NK-92 (cell line): ENCODE measurements around the gene NPAS1.
"Not testable (repeated sequence)": the region's sequence is repeated elsewhere in the genome, so short reads cannot be mapped to it uniquely, and the experiment has no call there.

Experiments used
- DNase-seq: peaks from one replicate; lab custom pipeline; 2025; ENCODE audit not compliant: unreplicated experiment; lab: John Stamatoyannopoulos, UW

The NPAS1 gene

DNA sequence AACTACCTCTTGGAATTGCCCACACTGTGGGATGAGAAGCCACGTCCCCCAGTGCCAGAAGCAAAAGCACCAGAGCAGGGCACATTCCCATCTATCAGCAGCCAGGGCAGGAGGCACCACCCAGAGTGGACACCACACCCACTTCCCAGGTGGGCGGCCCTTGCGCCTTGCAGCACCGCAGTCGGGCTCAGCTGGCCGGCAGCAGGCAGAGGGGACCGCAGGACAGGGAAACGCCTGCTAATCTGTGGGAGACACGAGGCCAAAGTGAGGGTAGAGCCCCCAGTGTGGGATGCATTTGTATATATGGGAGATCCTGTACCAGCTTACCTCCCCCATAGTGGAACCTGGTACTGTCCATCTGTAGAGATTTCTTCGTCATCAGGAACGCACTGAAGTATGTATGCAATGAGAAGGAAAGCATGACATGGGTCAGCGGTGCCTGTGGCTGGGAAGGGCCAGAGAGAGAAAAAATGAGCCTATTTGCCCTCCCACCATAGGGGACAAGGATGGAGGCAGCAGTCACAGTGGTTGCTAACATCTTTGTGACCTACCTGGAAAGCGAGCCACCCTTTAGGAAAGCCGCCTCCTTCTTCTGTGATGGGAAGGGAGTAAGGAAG lies 30.9 kb upstream of the NPAS1 start:
- no peak for DNase-seq

DNA sequence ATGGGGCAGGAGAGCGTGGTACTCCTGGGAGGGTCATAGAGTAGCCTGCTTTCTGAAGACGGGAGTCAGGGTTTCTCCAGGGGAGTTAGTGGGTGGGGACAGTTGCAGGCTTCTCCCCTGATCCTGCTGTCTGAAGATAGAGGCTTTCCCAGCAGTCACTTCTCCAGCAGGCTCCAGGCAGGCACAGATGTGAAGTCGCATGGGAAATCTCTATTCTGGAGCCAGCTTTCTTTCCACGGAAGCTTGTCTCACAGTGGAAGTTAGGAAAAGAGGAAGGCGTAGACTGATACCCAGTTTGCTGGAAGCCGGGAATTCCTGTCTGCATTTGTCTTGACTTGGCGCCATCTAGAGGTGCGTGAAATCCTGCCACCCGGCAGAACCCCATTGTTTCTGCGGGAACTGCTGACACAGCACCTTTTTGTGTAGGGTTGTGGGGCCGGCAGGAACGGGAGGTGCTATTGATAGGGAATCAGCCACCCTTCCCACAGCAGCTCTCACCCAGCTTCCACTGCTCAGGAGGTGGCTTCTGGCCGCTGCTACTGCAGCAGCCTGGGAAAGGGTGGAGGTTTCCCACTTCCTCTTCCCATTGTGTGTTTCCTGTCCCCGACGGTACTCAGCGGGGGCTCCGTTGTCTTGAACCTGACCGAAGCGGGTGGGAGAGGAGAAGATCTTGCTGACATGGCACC lies 28.5 kb upstream of the NPAS1 start:
- DNase-seq, result no peak

DNA sequence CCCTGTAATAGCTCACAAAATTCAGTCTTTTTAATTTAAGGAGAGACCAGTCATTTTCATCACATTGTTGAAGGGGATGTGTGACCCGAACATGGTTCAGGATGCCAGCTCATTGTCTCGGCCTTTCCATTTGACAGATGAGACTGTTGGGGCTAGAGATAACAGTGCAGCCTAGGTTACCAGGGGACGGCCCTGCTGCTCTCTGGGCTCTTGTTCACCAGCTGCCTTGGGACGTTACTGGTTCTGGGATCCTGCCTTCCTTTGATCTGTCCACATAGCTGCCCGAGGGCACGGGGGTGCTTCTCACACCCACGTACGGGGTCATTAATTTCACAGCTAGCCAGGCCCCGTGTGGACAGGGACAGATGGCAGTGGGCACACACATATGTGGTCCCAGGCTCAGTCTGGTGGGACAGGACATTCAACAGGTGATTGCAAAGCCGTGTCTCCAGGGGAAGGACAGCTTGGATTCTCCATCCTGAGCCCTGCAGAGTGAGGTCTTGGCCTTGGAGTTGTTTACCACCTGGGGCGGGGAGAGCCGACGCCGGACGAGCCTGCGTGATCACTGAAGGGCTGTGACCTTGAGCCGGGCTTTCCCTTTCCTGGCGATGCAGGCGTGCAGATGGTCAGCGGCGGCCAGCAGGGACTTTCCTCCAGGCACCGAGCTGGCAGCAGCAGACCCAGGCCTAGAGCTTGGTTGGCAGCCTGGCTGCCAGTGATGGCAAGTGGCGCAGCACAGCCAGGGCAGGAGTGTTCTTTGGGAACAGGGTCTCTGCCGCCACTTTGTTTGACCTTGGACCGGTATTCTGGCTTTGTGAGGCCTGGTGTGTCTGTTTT lies 26.7 kb upstream of the NPAS1 start:
- DNase-seq, result no peak

DNA sequence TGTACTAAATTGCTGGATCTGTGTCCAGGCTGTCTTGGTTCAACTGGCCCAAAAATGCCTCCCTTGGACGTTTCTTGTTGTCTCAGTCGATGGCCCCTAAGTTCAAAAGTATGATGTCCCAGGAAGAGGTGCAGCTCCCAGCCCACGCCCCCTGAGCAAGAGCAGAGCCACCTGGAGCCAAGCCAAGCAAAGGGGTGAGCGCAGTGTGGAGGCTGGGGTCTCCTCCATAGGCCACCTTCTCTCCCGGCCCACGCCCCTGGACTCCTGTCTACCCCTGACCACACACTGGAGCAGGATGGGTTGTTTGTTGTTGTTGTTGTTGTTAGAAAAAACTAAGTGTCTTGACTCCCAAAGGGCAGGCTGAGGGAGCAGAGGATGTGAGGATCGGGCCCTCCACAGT lies 26.0 kb upstream of the NPAS1 start:
- DNase-seq, result no peak

DNA sequence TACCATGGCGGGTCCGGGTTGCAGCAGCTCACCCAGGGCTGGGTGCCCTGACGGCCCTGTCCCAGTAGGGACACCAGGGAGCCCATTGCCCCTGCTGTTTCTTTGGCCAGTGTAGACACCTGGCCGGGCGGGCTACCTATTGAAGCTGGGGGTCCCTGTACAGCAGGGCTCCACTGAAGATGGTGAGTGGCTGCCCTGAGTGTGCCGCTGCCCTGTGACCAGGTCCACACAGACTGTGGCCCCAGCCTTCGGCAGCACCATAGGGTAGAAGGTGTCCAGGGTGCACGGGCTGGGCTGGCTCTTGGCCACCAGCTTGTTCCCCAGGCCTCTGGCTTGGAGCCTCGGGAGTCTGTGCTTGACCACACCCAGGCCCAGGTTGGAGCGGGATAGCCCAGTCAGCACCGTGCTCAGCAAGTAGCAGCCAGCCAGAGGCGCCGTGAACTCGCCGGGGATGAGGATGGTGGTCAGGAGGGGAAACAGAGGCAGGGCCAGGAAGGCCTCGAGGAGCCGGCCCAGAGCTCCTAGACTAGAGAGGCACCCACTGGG lies 25.4 kb upstream of the NPAS1 start:
- DNase-seq, result no peak

DNA sequence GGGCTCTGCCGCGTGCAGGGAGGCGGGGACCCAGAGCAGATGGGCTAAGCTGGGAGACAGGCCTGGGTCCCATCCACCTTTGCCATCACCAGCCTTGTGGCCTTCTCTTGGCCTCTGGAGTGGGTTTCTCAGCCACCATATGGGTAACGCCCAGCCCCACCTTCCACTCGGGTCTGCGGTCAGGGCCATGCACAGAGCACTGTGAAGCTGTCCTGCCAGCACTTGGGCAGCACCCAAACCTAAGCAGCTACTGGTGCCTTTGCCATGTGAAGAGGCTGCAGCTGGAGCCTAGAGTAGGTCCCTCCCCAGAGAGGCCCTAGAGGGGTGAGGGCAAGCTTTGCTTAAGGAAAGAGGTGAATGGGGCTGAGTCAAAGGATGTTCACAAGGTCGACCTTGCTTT lies 24.1 kb upstream of the NPAS1 start:
- no peak for DNase-seq

DNA sequence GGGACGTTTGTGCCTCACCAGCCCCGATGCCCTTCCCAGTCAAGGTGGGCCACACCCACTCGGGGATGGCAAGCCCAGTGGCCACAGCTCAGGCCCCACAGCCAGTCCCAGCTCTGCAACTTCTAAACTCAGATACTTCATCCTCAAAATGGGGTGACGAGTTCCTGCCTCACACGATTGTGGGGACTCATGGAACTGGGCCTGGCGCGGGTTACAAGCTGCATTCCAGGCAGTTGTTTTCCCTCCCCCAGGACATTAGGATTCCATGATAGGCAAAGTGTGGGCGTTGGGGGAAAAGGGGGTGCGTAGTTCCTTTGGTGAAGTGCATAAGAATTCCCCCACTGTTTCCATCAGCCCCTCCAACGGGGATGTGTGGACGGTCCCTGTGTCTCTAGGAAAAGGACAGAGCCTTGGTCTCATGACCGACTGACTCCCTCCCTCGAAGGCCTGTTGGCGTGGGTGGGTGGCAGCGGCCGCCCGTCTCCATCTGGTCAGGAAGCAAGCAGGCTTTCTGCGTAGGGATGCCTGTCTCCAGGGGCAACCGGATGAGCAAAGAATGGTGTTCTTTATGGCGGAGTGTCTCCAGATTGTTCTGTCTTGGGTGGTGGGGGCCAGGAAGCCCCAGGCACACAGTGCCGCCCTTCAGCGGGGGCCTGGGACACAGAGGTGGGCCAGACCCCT lies 21.1 kb upstream of the NPAS1 start:
- DNase-seq, result no peak

DNA sequence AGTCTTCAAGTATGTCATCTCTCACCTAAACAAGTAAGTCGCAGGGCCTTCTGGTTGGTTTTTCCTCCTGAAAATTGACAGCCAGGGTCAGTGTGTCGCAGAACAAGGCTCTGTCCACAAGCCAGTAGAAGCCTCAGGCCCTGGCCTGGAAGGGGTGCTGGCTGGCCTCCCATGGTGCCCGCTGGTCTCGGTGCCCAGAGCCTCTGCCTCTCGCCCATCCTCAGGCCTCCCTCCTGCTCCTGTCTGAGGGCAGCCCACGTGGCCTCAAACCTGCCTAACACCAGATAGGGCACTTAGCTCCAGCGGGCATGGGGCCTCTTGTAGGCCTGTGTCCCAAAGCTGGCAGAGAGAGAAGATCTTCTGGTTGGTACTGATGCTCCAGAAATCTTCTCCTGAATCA lies 20.3 kb upstream of the NPAS1 start:
- no peak for DNase-seq

DNA sequence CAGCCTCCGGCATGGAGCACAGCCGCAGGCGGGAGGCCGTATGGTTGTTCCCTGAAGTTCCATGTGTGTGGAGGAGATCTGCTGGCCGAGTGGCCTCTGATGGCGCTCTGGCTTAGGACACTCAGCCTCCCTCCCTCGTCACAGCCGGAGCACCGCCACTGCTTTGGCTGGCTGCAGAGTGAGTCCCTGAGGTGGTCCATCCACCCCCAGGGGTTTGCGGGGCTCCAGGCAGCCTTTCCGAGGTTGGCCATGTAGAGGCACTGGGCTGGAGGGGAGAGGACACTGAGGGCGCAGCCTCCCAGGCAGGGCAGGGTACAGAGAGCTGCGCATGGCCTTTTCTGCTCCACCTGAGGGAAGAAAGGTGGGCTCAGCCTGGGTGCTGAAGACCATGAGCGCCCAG lies 19.8 kb upstream of the NPAS1 start:
- no peak for DNase-seq

DNA sequence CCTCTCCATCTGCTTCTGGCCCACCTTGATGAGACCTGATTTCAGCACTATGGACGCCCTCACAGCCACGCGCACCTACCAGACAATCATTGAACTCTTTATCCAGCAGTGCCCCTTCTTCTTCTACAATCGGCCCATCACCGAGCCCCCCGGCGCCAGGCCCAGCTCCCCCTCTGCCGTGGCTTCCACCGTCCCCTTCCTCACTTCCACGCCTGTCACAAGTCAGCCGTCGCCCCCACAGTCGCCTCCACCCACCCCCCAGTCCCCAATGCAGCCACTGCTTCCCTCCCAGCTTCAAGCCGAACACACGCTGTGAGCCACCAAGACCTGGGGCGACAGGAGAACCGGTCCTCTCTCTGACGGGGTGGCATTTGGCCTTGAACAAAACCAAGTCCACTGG lies 19.3 kb upstream of the NPAS1 start:
- no peak for DNase-seq

DNA sequence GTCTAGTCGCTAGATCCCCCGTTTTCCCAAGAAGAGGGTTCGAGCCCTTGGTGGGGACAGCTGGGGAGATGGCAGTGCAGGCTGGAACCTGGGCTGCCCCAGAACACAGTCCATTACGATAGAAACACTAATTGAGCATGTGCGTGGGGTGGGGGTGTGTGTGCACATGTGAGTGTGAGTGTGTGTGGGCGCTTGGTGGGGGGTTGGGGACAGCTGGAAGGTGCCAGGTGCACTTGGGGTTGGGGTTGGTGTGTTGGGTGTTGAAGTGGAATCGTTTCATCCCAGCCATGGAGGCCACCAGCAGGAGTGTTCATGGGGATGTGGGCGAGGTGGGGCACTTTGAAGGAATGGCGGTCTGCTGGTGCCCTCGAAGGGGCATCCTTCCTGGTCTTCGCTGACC lies 18.1 kb upstream of the NPAS1 start:
- DNase-seq, result no peak

DNA sequence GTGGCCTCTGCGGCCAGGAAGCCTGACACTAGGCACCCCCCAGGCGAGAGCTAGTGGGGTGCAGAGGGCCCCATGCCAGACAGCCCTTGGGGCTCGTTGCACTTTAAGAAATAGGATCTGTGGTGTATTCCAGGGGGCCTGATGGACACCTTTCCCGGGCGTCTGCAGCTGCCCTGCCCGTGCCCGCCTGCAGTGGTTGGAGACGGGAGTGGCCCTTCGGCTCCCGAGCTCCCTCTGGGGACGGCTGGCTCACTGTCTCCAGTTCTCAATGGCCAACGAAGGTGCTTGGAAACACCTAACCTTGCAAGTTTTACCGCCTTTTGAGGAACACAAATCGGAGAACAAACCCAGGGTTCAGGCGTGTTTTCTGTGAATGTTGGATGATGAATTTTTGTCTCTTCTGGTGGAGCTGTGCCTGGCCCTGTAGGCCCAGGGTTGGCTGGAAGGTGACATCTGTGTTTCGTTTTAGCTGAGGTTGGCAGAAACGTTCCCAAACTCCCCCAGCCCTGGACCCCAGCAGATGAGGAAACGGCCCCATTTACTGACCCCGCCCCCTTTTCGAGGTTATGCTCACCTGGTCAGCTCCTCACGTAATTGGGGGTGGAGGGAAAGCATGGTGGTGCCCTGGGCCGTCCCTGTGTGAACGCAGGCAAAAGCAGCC lies 17.4 kb upstream of the NPAS1 start:
- no peak for DNase-seq

DNA sequence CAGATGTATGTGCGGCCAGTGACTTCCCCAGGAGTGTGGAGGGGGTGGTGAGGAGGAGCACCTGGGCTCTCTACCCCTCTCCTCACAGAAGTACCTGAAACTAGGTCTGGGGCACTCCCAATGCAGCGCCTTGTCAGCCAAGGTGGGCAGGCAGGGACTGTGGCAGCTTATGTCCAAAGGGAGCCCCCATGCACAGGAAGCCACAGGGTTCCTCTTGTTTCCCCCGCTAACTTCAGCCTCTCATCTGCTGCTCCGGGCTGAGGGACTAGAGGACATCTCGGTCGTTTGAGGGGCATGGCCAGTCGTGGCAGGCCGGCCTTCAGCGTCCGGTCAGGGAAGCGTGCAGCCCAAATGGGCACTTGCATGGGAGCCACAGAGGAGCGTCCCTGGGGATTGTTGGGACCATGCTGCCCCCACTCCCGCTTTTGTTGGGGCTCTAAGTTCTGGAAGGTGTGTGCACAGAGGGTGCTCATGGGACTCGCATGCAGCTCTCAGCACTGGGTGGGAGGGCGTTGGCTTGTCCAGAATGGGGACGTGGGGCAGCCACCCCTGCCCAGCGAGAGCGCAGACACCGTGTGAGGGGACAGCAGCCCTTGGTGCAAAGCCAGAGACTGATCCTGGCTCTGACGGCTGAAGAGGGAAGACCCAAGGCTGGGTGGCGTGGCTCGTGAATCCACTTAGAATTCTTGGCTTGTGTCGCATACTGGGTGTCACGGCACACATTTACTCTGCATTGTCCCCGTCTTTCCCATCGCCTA lies 16.6 kb upstream of the NPAS1 start:
- DNase-seq, result no peak

DNA sequence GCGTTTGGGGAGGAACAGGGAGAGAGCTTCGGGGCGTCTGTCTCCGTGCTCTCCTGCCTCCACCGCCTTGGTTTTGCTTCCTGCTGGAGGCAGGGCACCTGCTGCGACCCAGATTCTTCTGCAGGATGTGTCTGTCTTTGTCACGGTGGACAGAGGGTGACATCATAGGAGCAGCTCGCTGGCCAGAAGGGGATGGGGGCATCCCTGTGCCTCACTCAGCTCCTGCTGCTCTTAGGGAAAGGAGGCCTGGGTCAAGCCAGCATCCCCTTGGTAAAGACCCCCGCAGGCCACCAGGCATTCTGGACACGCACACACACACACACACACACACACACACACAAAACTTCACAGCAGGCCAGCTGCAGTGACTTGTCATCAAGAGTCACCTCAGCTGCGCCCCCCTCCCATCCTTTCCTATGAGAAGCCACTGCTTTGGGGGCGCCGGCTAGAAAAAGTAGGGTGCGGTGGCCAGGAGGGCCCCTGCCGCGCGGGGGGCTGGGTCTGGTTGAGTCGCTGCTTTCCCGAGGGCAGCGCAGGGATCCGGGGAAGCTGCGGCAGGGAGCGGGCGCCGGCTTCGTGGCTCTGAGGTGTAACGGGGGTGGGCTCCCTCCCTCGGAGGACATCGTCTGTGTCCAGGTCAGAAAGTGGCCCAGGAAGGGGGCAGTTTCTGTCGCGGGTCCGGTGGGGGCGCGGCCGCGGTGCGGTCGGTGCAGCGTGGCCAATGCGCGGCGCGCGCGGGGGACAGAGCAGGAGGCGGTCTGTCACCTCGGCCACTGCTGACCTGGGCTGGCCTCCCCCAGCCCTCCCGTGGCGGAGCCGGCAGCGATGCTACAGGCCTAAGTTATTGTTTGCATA lies 15.8 kb upstream of the NPAS1 start:
- DNase-seq, result no peak

DNA sequence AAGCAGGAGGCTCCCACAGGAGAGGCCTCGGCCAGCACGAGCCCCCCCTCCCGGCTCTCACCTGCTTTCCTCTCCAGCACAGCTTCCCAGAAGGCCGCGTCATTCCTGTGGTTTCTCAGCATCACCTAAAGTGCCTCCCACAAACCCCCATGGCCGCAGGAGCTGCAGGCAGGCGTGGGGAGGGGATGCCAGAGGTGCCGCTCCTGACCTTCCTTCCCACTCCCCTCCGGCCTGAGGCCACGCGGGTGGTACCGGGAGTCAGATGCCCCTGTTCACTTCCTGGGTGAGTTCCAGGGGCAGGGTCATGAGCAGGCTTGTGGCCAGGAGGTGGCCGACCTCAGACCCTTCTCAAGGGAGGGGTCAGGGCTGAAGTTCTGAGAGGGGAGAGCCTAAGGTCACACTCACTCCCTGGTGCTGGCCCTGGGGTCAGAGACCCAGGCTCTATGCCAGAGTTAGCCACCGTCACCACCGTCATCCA lies 14.4 kb upstream of the NPAS1 start:
- no peak for DNase-seq

DNA sequence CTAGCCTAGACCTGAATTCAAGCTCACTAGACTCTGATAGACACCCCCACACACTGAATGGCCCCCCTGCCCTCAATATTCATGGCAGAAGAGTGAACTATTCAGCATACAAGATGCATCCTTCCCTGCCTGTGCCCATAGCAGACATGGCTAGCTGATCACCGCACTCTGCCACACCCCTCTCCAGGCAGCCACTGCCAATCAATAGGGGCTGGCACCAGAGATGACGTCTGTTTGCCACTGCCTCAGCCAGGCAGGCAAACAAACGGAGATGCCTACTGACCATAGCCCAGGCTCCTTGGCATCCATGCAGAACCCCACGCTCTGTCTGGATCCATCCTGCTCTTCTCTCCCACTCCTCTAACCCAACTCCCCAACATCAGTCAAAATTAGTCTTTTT lies 13.8 kb upstream of the NPAS1 start:
- DNase-seq, result no peak

DNA sequence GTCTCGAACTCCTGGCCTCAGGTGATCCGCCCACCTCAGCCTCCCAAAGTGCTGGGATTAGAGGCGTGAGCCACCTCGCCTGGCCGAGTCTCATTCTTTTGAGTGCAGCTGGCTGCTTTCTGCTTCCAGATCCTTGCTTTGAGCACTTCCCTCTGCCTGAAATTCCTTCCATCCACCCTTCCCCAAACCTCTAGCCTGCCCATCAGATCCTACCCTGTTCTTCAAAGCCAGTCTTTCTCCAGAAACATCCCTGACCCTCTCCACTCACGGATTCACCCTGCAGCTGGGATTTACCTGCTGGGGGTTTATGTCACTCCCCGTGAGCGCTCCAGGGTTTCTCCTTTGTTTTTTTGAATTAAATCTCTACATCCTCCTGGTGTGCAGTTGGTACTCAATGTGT lies 13.1 kb upstream of the NPAS1 start:
- DNase-seq, result no peak

DNA sequence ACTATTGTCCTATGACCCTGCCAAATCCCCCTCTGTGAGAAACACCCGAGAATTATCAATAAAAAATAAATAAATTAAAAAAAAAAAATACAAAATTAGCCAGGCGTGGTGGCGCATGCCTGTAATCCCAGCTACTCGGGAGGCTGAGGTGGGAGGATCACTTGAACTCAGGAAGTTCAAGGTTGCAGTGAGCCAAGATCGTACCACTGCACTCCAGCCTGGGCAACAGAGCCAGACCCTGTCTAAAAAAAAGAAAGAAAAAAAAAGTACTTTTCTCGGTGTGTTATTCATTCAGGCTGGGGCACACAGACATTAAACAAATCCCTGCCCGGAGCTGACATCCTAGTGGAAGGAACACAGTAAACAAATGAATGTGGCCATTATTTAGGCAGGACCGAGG lies 9.1 kb upstream of the NPAS1 start:
- DNase-seq, result not testable (repeated sequence)

DNA sequence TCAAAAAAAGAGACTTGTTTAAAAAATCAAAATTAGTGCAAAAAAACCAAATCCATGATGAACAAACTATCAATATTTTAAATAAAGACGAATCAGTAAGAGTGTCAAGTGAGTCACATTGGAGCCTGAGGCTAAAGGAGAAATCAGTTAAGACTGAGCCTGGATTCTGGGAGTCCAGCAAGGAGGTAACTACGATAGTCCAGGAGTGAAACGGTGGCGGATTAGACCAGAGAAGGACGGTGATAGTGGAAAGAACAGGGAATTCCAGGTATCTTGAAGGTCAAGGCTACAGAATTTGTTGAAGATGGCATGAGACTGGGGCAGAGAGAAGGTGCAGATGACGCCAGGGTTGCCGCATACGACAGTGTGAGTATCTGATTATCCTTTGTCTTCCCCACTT lies 7.0 kb upstream of the NPAS1 start:
- no peak for DNase-seq
